Lower lobe of right lung (tissue), 2 donors: ENCODE data around the gene DPY19L3. TPM values are rescaled to one million over a fixed set of nuclear protein-coding genes. Genes with fewer than 3 reads are reported as not detected.

Experiments
- ATAC-seq, 2 donors: fragments of 200-7000 bp; cut with Tn5 transposase; one replicate each; pipeline ENCODE4 v1.9.1; 2020 to 2022; ENCODE audit warnings: mild to moderate bottlenecking in 2 of 2, moderate library complexity in 2 of 2
- DNase-seq: peaks from one replicate; pipeline ENCODE4 v3.0.0-alpha.2; 2020
- H3K27ac ChIP-seq: fragments of 200-600 bp; one replicate; pipeline ENCODE4 v1.8.0; 2022
- H3K27me3 ChIP-seq: fragments of 200-600 bp; one replicate; pipeline ENCODE4 v1.8.0; 2022; ENCODE audit warnings: low read depth
- H3K36me3 ChIP-seq: fragments of 200-600 bp; one replicate; pipeline ENCODE4 v1.8.0; 2022; ENCODE audit warnings: mild to moderate bottlenecking
- H3K4me1 ChIP-seq: fragments of 200-600 bp; one replicate; pipeline ENCODE4 v1.8.0; 2022
- H3K4me3 ChIP-seq: fragments of 200-600 bp; one replicate; pipeline ENCODE4 v1.8.0; 2022; ENCODE audit warnings: mild to moderate bottlenecking
- H3K9me3 ChIP-seq: fragments of 200-600 bp; one replicate; pipeline ENCODE4 v1.8.0; 2022
- CTCF ChIP-seq: fragments of 200-600 bp; IDR thresholded peaks from one replicate; pipeline ENCODE4 v1.8.0; 2022; ENCODE audit warnings: antibody characterized with exemption, mild to moderate bottlenecking
- intact Hi-C: fragments of 100-400 bp; cut with DNase I; formaldehyde crosslinking; loops from one replicate; pipeline ENCODE4 v1.11.0; 2022
- total RNA-seq: library from RNA; stranded (reverse); fragmentation: NEBNext Ultra II Directional; extraction: Animal tissue kit (Norgen Biotek cat#: 25700); gene quantifications from one replicate; pipeline ENCODE4 v1.2.1, GENCODE V29; 2021
- donor health status: DM: no; HTN: yes; CAD: no; lungs with severe emphysema.

Gene DPY19L3
- total RNA-seq, 1 donor from 2014 or later: 24.9 TPM

DNA sequence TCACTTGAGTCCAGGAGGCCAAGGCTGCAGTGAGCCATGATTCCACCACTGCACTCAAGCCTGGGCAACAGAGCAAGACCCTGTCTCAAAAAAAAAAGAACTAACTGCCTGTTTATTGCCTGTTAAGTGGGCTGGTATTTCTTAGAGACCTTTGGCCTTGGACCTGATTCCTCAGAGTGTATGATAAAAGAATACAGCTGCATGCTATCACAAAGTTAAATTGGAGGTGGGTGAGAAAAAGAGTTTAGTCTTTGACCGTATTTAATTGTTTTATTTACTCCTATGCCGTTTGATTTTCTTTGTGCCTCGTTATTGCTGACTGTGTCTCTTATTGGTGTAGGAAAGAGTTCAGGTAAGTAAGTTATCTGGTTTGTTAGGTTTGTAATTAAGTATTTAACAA lies 25.3 kb upstream of the DPY19L3 start:
- H3K4me1 ChIP-seq: no peaks in the 10 kb centered on the region
- no peaks in the 10 kb centered on the region for H3K27me3 ChIP-seq
- intact Hi-C loops: no loop called here
- H3K4me3 ChIP-seq: no peak overlapping the region
- no peak overlapping the region for H3K27ac ChIP-seq
- TF ChIP-seq CTCF: no peak
- no peaks in the 10 kb centered on the region for H3K9me3 ChIP-seq
- ATAC-seq: no peak
- no peak for DNase-seq
- H3K36me3 ChIP-seq: peaks cover 70% of the 10 kb centered on the region

- no peak for DNase-seq
- H3K4me1 ChIP-seq: no peaks in the 10 kb centered on the region
- ATAC-seq: no peak
Measured at GRCh38 chr19:32387701-32388392, 17.7 kb upstream of the DPY19L3 start.

GRCh38 chr19:32388393-32388855 lies 17.1 kb upstream of the DPY19L3 start:
- DNase-seq: no peak
- Histone ChIP-seq H3K36me3 (peaks cover 12% of the 10 kb centered on the region), H3K4me1 (no peaks in the 10 kb centered on the region), H3K27ac (no peak overlapping the region), H3K4me3 (no peak overlapping the region), H3K9me3 (no peaks in the 10 kb centered on the region), H3K27me3 (no peaks in the 10 kb centered on the region)
- no peak for ATAC-seq
- intact Hi-C loops: no loop called here
- no peak for TF ChIP-seq CTCF

More at GRCh38 chr19:32387701-32388392, 17.7 kb upstream of the DPY19L3 start:
- no peaks in the 10 kb centered on the region for H3K9me3 ChIP-seq
- peaks cover 18% of the 10 kb centered on the region for H3K36me3 ChIP-seq
- no peak for TF ChIP-seq CTCF
- no peak overlapping the region for H3K4me3 ChIP-seq
- intact Hi-C loops: no loop called here
- H3K27ac ChIP-seq: no peak overlapping the region
- no peaks in the 10 kb centered on the region for H3K27me3 ChIP-seq

DNA sequence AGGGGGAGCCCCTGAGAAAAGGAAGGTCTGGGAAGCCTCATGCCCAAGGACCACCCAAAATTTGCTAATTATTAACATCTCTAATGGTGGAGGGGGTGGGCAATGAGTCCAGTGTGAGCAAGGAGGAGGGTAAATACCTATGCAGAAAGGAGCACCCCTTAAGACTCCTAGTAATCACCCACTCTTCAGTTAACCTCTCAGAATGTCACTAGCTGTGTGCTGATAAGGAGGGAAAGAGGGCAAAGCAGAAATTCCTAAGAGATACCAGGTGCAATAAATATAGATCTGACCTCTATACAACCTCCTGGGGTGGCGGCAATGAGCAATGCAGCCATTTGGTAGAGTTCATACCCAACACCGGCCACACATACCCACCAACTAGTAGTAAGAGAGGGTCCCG lies 12.7 kb upstream of the DPY19L3 start:
- no peaks in the 10 kb centered on the region for H3K27me3 ChIP-seq
- no peak for ATAC-seq
- no peak overlapping the region for H3K4me3 ChIP-seq
- no peaks in the 10 kb centered on the region for H3K9me3 ChIP-seq
- no peak for DNase-seq
- no peak for TF ChIP-seq CTCF
- H3K4me1 ChIP-seq: no peaks in the 10 kb centered on the region
- no peaks in the 10 kb centered on the region for H3K36me3 ChIP-seq
- H3K27ac ChIP-seq: no peak overlapping the region
- intact Hi-C loops: no loop called here

DNA sequence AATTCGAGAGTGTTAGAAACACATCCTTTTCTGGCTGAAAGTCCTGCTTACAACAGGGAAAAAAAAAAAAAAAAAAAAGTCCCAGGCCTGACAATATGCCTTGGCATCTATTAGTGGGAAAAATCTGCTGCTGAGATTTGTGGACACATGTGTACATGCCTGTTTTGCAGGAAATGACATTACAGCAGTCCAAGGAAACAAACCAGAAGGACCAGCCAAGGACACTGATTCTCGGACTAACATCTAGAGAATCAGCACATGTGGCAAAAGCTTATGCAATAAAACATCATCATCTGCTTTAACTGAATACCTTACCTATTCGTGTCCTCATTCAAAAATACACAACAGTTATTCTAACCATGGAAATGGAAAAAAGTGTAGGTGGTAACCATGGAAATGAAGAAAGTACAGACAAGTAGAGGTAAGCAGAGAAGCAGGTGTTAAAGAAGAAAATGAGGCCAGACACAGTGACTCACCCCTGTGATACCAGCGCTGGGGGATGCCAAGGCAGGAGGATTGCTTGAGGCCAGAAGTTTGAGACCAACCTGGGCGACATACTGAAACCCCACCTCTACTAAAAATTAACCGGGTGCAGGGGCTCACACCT lies 9.4 kb upstream of the DPY19L3 start:
- no peak for TF ChIP-seq CTCF
- no peak overlapping the region for H3K27ac ChIP-seq
- no peak for ATAC-seq
- no peaks in the 10 kb centered on the region for H3K36me3 ChIP-seq
- intact Hi-C loops: no loop called here
- H3K9me3 ChIP-seq: no peaks in the 10 kb centered on the region
- no peak overlapping the region for H3K4me3 ChIP-seq
- H3K4me1 ChIP-seq: no peaks in the 10 kb centered on the region
- no peaks in the 10 kb centered on the region for H3K27me3 ChIP-seq
- DNase-seq: no peak
